GM23338 (cell line): Measurements from ENCODE around the gene APC. TPM values are rescaled to one million over a fixed set of nuclear protein-coding genes. Genes with fewer than 3 reads are reported as not detected.
A peak's percentile ranks its signal among the peaks of the same experiment; 100 is the strongest.

Experiments used
- ATAC-seq: fragments of 200-7000 bp; cut with Tn5 transposase; 3 replicates; pipeline ENCODE4 v1.9.1; 2020
- DNase-seq: peaks from one replicate; pipeline ENCODE4 v3.0.0-alpha.2; 2015; ENCODE audit warnings: low spot score
- H2AFZ ChIP-seq: fragments of 200-600 bp; sonication (generic); 2 replicates; pipeline ENCODE4 v1.8.0; 2016; ENCODE audit warnings: antibody characterized with exemption, mild to moderate bottlenecking, moderate library complexity
- H3F3A ChIP-seq: fragments of 200-600 bp; sonication (generic); replicated peaks from 2 replicates; pipeline ENCODE4 v1.8.0; 2017; ENCODE audit warnings: antibody characterized with exemption, mixed run types, low read depth
- H3K27ac ChIP-seq: fragments of 200-600 bp; sonication (generic); 2 replicates; pipeline ENCODE4 v1.6.1; 2016; ENCODE audit warnings: low read depth
- H3K27me3 ChIP-seq: fragments of 200-600 bp; sonication (generic); 2 replicates; pipeline ENCODE4 v1.8.0; 2016; ENCODE audit warnings: mild to moderate bottlenecking, mixed run types, moderate library complexity; ENCODE audit not compliant: insufficient read depth
- H3K36me3 ChIP-seq: fragments of 200-600 bp; sonication (generic); 2 replicates; pipeline ENCODE4 v1.8.0; 2016; ENCODE audit warnings: mild to moderate bottlenecking; ENCODE audit not compliant: insufficient read depth
- H3K4me1 ChIP-seq: fragments of 200-600 bp; sonication (generic); 2 replicates; pipeline ENCODE4 v1.8.0; 2016; ENCODE audit warnings: mild to moderate bottlenecking, moderate library complexity; ENCODE audit not compliant: insufficient read depth
- H3K4me2 ChIP-seq: fragments of 200-600 bp; sonication (generic); 2 replicates; pipeline ENCODE4 v1.7.1; 2017; ENCODE audit warnings: mixed run types
- H3K4me3 ChIP-seq: fragments of 200-600 bp; sonication (generic); 2 replicates; pipeline ENCODE4 v1.6.1; 2016; ENCODE audit warnings: mixed run types
- H3K79me2 ChIP-seq: fragments of 200-600 bp; sonication (generic); replicated peaks from 2 replicates; pipeline ENCODE4 v1.8.0; 2017; ENCODE audit warnings: mild to moderate bottlenecking; ENCODE audit not compliant: insufficient read depth
- H3K9me2 ChIP-seq: fragments of 200-600 bp; sonication (generic); 2 replicates; pipeline ENCODE4 v1.8.0; 2017; ENCODE audit not compliant: insufficient read depth
- H4K20me1 ChIP-seq: fragments of 200-600 bp; sonication (generic); replicated peaks from 2 replicates; pipeline ENCODE4 v1.8.0; 2017; ENCODE audit warnings: mild to moderate bottlenecking; ENCODE audit not compliant: insufficient read depth
- H3K27ac Mint-ChIP-seq: 2 replicates; pipeline ENCODE4 v1.8.0; 2020; ENCODE audit warnings: inconsistent platforms, mild to moderate bottlenecking, moderate library complexity, mixed read lengths
- H3K27me3 Mint-ChIP-seq: 3 replicates; pipeline ENCODE4 v1.8.0; 2022; ENCODE audit warnings: low read depth, mild to moderate bottlenecking, moderate library complexity, mixed read lengths, inconsistent platforms; ENCODE audit not compliant: insufficient read depth, poor library complexity
- H3K36me3 Mint-ChIP-seq: 3 replicates; pipeline ENCODE4 v1.8.0; 2021; ENCODE audit warnings: low read depth, mild to moderate bottlenecking, inconsistent platforms, moderate library complexity, mixed read lengths
- H3K4me1 Mint-ChIP-seq: 3 replicates; pipeline ENCODE4 v1.8.0; 2020; ENCODE audit warnings: mild to moderate bottlenecking, inconsistent platforms, mixed read lengths
- H3K4me3 Mint-ChIP-seq: 3 replicates; pipeline ENCODE4 v1.8.0; 2021; ENCODE audit warnings: moderate library complexity, mild to moderate bottlenecking, inconsistent platforms, mixed read lengths
- H3K9me3 Mint-ChIP-seq: 3 replicates; pipeline ENCODE4 v1.8.0; 2020; ENCODE audit warnings: moderate library complexity, mild to moderate bottlenecking, inconsistent platforms, mixed read lengths
- CREB1 ChIP-seq: fragments of 250-450 bp; sonication (Bioruptor Pico); IDR thresholded peaks from 2 replicates; pipeline ENCODE4 v1.5.0; 2020; ENCODE audit warnings: low read depth, mild to moderate bottlenecking, moderate library complexity
- EZH2 ChIP-seq: fragments of 200-600 bp; sonication (generic); IDR thresholded peaks from one replicate; pipeline ENCODE4 v1.8.0; 2017; ENCODE audit warnings: antibody characterized with exemption, mild to moderate bottlenecking, low read depth; ENCODE audit not compliant: unreplicated experiment
- EZH2phosphoT487 ChIP-seq: fragments of 200-600 bp; sonication (generic); IDR thresholded peaks from one replicate; pipeline ENCODE4 v1.8.1; 2018; ENCODE audit warnings: antibody characterized with exemption; ENCODE audit not compliant: unreplicated experiment
- JUNB ChIP-seq: IDR thresholded peaks from one replicate; pipeline ENCODE4 v1.6.1; 2016; ENCODE audit warnings: antibody characterized with exemption; ENCODE audit not compliant: unreplicated experiment
- NANOG ChIP-seq: IDR thresholded peaks from 2 replicates; pipeline ENCODE4 v1.6.1; 2016; ENCODE audit warnings: antibody characterized with exemption, borderline replicate concordance
- POLR2AphosphoS5 ChIP-seq: IDR thresholded peaks from 2 replicates; pipeline ENCODE4 v1.6.1; 2016; ENCODE audit warnings: antibody characterized with exemption, low read depth
- STAT1 ChIP-seq: IDR thresholded peaks from one replicate; pipeline ENCODE4 v1.6.1; 2016; ENCODE audit warnings: antibody characterized with exemption; ENCODE audit not compliant: unreplicated experiment
- ZNF114 ChIP-seq: fragments of 250-450 bp; sonication (Bioruptor Pico); IDR thresholded peaks from 2 replicates; pipeline ENCODE4 v1.5.0; 2020; ENCODE audit warnings: mild to moderate bottlenecking, moderate library complexity
- ZNF331 ChIP-seq: fragments of 250-450 bp; sonication (Bioruptor Pico); IDR thresholded peaks from 2 replicates; pipeline ENCODE4 v1.5.0; 2020; ENCODE audit warnings: low read depth, mild to moderate bottlenecking, moderate library complexity
- polyA plus RNA-seq: library from polyadenylated mRNA; unstranded; fragments of >200 nt; fragmentation: Nextera tagmentation; extraction: Ambion mirVana; gene quantifications from 2 replicates; pipeline ENCODE4 v1.2.1, GENCODE V29; 2016
- total RNA-seq: library from RNA; depleted of rRNA; stranded (reverse); fragments of >200 nt; shearing (Covaris generic); gene quantifications from 2 replicates; pipeline ENCODE4 v1.2.3, GENCODE V29; 2014
- TF ChIP-seq, protein P1 (sequence below): fragments of 250-450 bp; sonication (Bioruptor Pico); IDR thresholded peaks from 2 replicates; pipeline ENCODE4 v1.5.0; 2020; ENCODE audit warnings: mild to moderate bottlenecking, moderate library complexity
- TF ChIP-seq, protein P2 (sequence below), 2 experiments: fragments of 200-600 bp in 1 of 2; sonication (generic) in 1 of 2; conservative IDR thresholded peaks; 2 replicates each; pipeline versions ENCODE4 v1.5.1 to v1.6.1; 2016 to 2017; ENCODE audit warnings: antibody characterized with exemption in 2 of 2, low read depth in 2 of 2, mild to moderate bottlenecking in 2 of 2, moderate library complexity in 1 of 2
- TF ChIP-seq, protein P3 (sequence below): IDR thresholded peaks from one replicate; pipeline ENCODE4 v1.6.1; 2018; ENCODE audit warnings: antibody characterized with exemption; ENCODE audit not compliant: unreplicated experiment
- TF ChIP-seq, protein P4 (sequence below): IDR thresholded peaks from 2 replicates; pipeline ENCODE4 v1.6.1; 2016; ENCODE audit warnings: antibody characterized with exemption

APC gene
- total and polyA plus RNA-seq, 2 experiments from 2014 or later = 42.4 to 62.9 TPM

DNA sequence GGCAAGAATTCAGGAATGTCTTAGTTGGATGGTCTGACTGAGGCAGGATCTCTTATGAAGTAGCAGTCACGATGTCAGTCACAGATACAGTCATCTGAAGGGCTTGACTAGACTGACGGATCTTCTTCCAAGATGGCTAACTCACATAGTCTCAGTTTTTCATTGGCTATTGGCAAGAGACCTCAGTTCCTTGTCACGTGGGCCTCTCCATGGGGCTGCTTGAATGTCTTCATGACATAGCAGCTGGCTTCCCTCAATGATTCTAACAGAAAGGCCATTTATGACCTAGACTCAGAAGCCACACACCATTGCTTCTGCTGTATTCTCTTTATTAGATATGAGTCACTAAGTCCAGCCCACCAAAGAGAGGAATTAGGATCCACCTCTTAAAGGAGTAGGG lies 4.7 kb downstream of the APC start (continued):
- TF ChIP-seq, protein P1, sequence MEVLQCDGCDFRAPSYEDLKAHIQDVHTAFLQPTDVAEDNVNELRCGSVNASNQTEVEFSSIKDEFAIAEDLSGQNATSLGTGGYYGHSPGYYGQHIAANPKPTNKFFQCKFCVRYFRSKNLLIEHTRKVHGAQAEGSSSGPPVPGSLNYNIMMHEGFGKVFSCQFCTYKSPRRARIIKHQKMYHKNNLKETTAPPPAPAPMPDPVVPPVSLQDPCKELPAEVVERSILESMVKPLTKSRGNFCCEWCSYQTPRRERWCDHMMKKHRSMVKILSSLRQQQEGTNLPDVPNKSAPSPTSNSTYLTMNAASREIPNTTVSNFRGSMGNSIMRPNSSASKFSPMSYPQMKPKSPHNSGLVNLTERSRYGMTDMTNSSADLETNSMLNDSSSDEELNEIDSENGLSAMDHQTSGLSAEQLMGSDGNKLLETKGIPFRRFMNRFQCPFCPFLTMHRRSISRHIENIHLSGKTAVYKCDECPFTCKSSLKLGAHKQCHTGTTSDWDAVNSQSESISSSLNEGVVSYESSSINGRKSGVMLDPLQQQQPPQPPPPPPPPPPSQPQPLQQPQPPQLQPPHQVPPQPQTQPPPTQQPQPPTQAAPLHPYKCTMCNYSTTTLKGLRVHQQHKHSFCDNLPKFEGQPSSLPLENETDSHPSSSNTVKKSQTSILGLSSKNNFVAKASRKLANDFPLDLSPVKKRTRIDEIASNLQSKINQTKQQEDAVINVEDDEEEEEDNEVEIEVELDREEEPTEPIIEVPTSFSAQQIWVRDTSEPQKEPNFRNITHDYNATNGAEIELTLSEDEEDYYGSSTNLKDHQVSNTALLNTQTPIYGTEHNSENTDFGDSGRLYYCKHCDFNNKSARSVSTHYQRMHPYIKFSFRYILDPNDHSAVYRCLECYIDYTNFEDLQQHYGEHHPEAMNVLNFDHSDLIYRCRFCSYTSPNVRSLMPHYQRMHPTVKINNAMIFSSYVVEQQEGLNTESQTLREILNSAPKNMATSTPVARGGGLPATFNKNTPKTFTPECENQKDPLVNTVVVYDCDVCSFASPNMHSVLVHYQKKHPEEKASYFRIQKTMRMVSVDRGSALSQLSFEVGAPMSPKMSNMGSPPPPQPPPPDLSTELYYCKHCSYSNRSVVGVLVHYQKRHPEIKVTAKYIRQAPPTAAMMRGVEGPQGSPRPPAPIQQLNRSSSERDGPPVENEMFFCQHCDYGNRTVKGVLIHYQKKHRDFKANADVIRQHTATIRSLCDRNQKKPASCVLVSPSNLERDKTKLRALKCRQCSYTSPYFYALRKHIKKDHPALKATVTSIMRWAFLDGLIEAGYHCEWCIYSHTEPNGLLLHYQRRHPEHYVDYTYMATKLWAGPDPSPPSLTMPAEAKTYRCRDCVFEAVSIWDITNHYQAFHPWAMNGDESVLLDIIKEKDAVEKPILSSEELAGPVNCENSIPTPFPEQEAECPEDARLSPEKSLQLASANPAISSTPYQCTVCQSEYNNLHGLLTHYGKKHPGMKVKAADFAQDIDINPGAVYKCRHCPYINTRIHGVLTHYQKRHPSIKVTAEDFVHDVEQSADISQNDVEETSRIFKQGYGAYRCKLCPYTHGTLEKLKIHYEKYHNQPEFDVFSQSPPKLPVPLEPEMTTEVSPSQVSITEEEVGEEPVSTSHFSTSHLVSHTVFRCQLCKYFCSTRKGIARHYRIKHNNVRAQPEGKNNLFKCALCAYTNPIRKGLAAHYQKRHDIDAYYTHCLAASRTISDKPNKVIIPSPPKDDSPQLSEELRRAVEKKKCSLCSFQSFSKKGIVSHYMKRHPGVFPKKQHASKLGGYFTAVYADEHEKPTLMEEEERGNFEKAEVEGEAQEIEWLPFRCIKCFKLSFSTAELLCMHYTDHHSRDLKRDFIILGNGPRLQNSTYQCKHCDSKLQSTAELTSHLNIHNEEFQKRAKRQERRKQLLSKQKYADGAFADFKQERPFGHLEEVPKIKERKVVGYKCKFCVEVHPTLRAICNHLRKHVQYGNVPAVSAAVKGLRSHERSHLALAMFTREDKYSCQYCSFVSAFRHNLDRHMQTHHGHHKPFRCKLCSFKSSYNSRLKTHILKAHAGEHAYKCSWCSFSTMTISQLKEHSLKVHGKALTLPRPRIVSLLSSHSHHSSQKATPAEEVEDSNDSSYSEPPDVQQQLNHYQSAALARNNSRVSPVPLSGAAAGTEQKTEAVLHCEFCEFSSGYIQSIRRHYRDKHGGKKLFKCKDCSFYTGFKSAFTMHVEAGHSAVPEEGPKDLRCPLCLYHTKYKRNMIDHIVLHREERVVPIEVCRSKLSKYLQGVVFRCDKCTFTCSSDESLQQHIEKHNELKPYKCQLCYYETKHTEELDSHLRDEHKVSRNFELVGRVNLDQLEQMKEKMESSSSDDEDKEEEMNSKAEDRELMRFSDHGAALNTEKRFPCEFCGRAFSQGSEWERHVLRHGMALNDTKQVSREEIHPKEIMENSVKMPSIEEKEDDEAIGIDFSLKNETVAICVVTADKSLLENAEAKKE (CRISPR knock-in tag) = no peak
- TF ChIP-seq POLR2AphosphoS5 = no peak
- no peak for TF ChIP-seq STAT1
- no peak for TF ChIP-seq ZNF114 (CRISPR knock-in tag)

DNA sequence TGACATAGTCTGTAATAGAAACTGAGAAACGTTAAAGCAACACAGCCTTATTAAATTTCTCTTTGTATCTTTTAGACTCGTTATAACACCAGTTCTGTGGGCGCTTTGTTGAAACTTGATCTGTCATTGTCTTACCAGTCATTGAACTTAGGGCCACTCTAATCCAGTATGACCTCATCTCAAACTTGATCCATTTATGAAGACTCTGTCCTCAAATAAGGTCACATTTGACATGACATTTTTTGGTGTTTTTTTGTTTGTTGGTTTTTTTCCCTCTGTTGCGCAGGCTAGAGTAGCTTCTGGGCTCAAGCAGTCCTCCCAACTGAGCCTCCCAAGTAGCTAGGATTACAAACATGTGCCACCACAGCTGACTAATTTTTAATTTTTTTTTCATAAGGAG lies 5.9 kb downstream of the APC start:
- Mint-ChIP-seq H3K27ac (0 out of 2 replicates have a peak overlapping the region, but pooled peaks have one; percentile 43), H3K4me3 (no peak overlapping the region), H3K36me3 (no peaks in the 10 kb centered on the region; the same call in 2 of the 3 replicates), H3K27me3 (no peaks in the 10 kb centered on the region), H3K9me3 (no peaks in the 10 kb centered on the region), H3K4me1 (peaks cover 8% of the 10 kb centered on the region)
- no peak overlapping the region for H3K4me2 ChIP-seq
- no peaks in the 10 kb centered on the region for H3K36me3 ChIP-seq
- no peak overlapping the region for H3K27ac ChIP-seq
- peaks cover 77% of the 10 kb centered on the region for H3K79me2 ChIP-seq
- H4K20me1 ChIP-seq = no peaks in the 10 kb centered on the region
- peaks cover 7% of the 10 kb centered on the region for H3K4me1 ChIP-seq
- DNase-seq (no peak), ATAC-seq (no peak)
- H3K4me3 ChIP-seq = no peak overlapping the region
- no peaks in the 10 kb centered on the region for H3F3A ChIP-seq
- H3K9me2 ChIP-seq = no peaks in the 10 kb centered on the region
- H3K27me3 ChIP-seq = no peaks in the 10 kb centered on the region
- no peak overlapping the region for H2AFZ ChIP-seq
- TF ChIP-seq, protein P2, sequence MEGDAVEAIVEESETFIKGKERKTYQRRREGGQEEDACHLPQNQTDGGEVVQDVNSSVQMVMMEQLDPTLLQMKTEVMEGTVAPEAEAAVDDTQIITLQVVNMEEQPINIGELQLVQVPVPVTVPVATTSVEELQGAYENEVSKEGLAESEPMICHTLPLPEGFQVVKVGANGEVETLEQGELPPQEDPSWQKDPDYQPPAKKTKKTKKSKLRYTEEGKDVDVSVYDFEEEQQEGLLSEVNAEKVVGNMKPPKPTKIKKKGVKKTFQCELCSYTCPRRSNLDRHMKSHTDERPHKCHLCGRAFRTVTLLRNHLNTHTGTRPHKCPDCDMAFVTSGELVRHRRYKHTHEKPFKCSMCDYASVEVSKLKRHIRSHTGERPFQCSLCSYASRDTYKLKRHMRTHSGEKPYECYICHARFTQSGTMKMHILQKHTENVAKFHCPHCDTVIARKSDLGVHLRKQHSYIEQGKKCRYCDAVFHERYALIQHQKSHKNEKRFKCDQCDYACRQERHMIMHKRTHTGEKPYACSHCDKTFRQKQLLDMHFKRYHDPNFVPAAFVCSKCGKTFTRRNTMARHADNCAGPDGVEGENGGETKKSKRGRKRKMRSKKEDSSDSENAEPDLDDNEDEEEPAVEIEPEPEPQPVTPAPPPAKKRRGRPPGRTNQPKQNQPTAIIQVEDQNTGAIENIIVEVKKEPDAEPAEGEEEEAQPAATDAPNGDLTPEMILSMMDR (conservative IDR thresholded peaks at IDR 0.05; ENCODE audit: low read depth in 2 of 2) = no peak
- TF ChIP-seq ZNF331 (CRISPR knock-in tag) (no peak), CREB1 (no peak), EZH2 (no peak), EZH2phosphoT487 (no peak), STAT1 (no peak), ZNF114 (CRISPR knock-in tag) (no peak), NANOG (no peak), JUNB (no peak), POLR2AphosphoS5 (no peak)
- TF ChIP-seq, protein P3, sequence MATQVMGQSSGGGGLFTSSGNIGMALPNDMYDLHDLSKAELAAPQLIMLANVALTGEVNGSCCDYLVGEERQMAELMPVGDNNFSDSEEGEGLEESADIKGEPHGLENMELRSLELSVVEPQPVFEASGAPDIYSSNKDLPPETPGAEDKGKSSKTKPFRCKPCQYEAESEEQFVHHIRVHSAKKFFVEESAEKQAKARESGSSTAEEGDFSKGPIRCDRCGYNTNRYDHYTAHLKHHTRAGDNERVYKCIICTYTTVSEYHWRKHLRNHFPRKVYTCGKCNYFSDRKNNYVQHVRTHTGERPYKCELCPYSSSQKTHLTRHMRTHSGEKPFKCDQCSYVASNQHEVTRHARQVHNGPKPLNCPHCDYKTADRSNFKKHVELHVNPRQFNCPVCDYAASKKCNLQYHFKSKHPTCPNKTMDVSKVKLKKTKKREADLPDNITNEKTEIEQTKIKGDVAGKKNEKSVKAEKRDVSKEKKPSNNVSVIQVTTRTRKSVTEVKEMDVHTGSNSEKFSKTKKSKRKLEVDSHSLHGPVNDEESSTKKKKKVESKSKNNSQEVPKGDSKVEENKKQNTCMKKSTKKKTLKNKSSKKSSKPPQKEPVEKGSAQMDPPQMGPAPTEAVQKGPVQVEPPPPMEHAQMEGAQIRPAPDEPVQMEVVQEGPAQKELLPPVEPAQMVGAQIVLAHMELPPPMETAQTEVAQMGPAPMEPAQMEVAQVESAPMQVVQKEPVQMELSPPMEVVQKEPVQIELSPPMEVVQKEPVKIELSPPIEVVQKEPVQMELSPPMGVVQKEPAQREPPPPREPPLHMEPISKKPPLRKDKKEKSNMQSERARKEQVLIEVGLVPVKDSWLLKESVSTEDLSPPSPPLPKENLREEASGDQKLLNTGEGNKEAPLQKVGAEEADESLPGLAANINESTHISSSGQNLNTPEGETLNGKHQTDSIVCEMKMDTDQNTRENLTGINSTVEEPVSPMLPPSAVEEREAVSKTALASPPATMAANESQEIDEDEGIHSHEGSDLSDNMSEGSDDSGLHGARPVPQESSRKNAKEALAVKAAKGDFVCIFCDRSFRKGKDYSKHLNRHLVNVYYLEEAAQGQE = no peak
- TF ChIP-seq, protein P4, sequence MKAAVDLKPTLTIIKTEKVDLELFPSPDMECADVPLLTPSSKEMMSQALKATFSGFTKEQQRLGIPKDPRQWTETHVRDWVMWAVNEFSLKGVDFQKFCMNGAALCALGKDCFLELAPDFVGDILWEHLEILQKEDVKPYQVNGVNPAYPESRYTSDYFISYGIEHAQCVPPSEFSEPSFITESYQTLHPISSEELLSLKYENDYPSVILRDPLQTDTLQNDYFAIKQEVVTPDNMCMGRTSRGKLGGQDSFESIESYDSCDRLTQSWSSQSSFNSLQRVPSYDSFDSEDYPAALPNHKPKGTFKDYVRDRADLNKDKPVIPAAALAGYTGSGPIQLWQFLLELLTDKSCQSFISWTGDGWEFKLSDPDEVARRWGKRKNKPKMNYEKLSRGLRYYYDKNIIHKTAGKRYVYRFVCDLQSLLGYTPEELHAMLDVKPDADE = no peak
